A673 (cell line): Measurements from ENCODE around the gene NAGK.
"Not testable (repeated sequence)": the region's sequence is repeated elsewhere in the genome, so short reads cannot be mapped to it uniquely, and the experiment has no call there.

Experiments used
- EZH2 ChIP-seq: fragments of 200-600 bp; sonication (generic); IDR thresholded peaks from 2 replicates; pipeline ENCODE4 v1.6.1; 2017; ENCODE audit warnings: borderline replicate concordance, low read depth, mild to moderate bottlenecking, mixed read lengths, antibody characterized with exemption, low read length; ENCODE audit not compliant: poor library complexity, severe bottlenecking
- TF ChIP-seq, protein P1 (sequence below): fragments of 300-800, 200-600 bp; sonication (generic); conservative IDR thresholded peaks from 2 replicates; pipeline ENCODE4 v1.5.1; 2017; ENCODE audit warnings: low read depth, mild to moderate bottlenecking, antibody characterized with exemption, low read length, moderate library complexity, mixed read lengths

- not testable (repeated sequence) for TF ChIP-seq EZH2
- TF ChIP-seq, protein P1, sequence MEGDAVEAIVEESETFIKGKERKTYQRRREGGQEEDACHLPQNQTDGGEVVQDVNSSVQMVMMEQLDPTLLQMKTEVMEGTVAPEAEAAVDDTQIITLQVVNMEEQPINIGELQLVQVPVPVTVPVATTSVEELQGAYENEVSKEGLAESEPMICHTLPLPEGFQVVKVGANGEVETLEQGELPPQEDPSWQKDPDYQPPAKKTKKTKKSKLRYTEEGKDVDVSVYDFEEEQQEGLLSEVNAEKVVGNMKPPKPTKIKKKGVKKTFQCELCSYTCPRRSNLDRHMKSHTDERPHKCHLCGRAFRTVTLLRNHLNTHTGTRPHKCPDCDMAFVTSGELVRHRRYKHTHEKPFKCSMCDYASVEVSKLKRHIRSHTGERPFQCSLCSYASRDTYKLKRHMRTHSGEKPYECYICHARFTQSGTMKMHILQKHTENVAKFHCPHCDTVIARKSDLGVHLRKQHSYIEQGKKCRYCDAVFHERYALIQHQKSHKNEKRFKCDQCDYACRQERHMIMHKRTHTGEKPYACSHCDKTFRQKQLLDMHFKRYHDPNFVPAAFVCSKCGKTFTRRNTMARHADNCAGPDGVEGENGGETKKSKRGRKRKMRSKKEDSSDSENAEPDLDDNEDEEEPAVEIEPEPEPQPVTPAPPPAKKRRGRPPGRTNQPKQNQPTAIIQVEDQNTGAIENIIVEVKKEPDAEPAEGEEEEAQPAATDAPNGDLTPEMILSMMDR: not testable (repeated sequence)
Measured at GRCh38 chr2:71083297-71083696, 14.8 kb downstream of the NAGK start.
